MG63 (cell line): ENCODE results near the gene CHMP2A. TPM values are rescaled to one million over a fixed set of nuclear protein-coding genes. Genes with fewer than 3 reads are reported as not detected.
A peak's percentile ranks its signal among the peaks of the same experiment; 100 is the strongest.

Experiments used
- DNase-seq: peaks from one replicate; pipeline ENCODE4 v3.0.0-alpha.2; 2020
- H3K27me3 ChIP-seq: fragments of 250-450 bp; sonication (Bioruptor Pico); 2 replicates; pipeline ENCODE4 v1.5.1; 2020; ENCODE audit warnings: mild to moderate bottlenecking, moderate library complexity
- H3K36me3 ChIP-seq: fragments of 250-450 bp; sonication (Bioruptor Pico); 2 replicates; pipeline ENCODE4 v1.5.1; 2020; ENCODE audit warnings: mild to moderate bottlenecking, moderate library complexity
- H3K4me3 ChIP-seq: fragments of 250-450 bp; sonication (Bioruptor Pico); 2 replicates; pipeline ENCODE4 v1.5.1; 2020; ENCODE audit warnings: mild to moderate bottlenecking, moderate library complexity
- H3K9me3 ChIP-seq: fragments of 250-450 bp; sonication (Bioruptor Pico); 2 replicates; pipeline ENCODE4 v1.5.1; 2020; ENCODE audit warnings: mild to moderate bottlenecking, moderate library complexity
- total RNA-seq: library from RNA; depleted of rRNA; stranded (reverse); fragments of >200 nt; shearing (Covaris generic); gene quantifications from 2 replicates; pipeline ENCODE4 v1.2.3, GENCODE V29; 2014; ENCODE audit warnings: low replicate concordance

CHMP2A gene
- total RNA-seq, 1 experiment from 2014 or later: 50.3 TPM

GRCh38 chr19:58529405-58529804, 25.5 kb downstream of the CHMP2A start:
- H3K9me3 ChIP-seq: no peaks in the 10 kb centered on the region
- no peak overlapping the region for H3K4me3 ChIP-seq
- DNase-seq: no peak
- H3K27me3 ChIP-seq: peaks cover 33% of the 10 kb centered on the region
- no peaks in the 10 kb centered on the region for H3K36me3 ChIP-seq

DNA sequence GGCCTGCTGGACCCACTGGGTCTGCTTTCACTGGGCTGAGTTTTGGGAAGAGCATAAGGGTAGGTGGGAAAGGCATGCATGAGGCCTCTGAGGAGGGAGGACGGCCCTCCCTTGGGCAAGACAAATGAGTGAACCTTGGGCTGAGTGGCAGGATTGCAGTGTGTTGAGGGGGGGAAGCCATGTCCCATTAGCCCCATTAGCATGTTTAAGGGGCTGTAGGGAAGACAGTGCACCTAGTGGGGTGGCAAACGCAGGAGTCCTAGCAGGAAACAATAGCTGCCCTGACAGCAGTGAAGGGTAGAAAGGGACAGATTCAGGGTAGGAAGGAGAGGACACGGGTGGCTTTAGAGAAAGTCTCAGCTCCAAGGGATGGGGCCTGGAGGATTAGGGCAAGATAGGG, 32.2 kb downstream of the CHMP2A start:
- no peak for DNase-seq
- no peaks in the 10 kb centered on the region for H3K9me3 ChIP-seq

DNA sequence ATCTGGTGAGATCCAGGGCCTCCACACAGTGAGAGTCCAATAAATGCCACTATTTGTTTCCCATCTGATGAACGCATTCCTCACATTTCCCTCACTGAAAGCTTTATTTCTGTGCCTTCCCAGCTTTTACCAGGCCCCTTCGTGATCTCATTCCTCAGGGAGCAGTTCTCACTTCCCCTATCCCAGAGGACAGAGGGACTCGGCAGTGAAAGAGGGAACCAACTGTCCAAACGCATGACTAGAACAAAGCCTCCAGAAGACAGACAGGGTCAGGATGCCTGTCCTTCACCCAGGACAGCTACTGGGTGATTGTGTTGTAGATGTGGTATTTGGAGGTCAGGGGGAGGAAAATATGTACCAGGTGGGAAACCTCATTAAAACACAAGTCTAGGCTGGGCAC, 33.3 kb downstream of the CHMP2A start:
- no peak for DNase-seq
- Histone ChIP-seq H3K27me3 (no peaks in the 10 kb centered on the region), H3K9me3 (no peaks in the 10 kb centered on the region)

More for the DNA sequence above, 32.2 kb downstream of the CHMP2A start:
- no peak overlapping the region for H3K4me3 ChIP-seq
- H3K27me3 ChIP-seq: no peaks in the 10 kb centered on the region
- no peaks in the 10 kb centered on the region for H3K36me3 ChIP-seq

DNA sequence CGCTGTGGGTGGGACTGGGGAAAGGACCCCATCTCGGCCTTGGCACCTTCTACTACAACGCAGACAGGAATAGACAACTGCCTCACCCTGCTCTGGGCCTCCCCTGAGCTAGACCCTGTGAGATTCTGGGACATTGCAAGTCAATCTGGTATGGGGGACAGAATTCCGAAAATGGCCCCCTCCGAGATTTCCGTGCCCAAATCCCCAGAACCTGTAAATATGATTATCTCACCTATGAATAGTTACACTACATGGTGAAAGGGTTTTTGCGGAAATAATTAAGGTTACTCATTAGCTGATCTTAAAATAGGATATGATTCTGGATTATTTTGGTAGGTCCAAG, 34.7 kb downstream of the CHMP2A start:
- Histone ChIP-seq H3K9me3 (no peaks in the 10 kb centered on the region), H3K36me3 (peaks cover 17% of the 10 kb centered on the region), H3K4me3 (peak overlapping the region; percentile 71), H3K27me3 (no peaks in the 10 kb centered on the region)
- DNase-seq: no peak

More for the DNA sequence above, 33.3 kb downstream of the CHMP2A start:
- Histone ChIP-seq H3K4me3 (no peak overlapping the region), H3K36me3 (peaks cover 7% of the 10 kb centered on the region)

DNA sequence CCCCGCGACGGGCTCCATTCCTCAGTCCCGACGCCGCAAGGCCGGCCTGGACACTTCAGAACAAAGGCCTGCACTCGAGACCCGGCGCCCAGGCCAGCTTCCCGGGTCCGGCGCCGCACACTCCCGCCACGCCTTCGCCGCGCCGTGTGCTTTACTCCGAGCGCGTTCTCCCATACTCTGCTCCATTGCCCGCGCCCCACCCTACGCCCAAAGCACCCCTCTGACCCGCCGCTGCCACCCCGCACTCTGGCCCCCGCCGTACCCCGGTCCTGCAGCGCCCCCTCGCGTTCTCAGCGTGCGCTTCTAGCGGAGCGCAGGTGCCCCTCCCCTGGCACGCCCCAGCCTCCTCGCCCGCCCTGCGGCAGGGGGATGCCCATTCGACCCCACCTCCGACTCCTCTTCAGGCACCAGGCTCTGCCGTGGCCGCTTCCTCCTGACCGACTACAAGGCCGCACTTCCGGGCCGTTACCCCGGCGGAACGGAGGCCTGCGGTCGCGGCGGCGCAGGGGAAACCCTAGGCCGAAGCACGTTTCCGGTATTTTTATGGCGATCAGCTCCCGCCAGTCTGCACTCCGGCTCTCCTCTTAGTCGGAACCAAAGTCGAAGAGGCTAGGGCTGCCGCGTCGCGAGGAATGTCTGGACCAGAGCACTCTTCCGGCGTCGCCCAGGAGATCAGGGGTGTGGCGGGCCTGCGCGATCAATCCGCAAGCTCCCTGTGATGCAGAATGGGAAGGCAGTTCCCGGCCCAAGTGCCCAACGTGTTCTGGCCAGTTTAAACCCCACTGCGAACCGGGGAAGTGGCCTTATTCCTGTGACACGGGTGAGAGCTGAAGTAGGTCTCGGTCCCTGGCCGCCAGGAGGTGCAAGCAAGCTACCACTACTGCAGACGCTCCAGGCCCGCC, 35.3 kb downstream of the CHMP2A start, which contains the start of gene ZBTB45:
ZBTB45 (minus strand) TSS at position 456 of the 902 bp plus-strand sequence. CDS start 2,137 bp downstream, outside the sequence.
- Histone ChIP-seq H3K36me3 (peaks cover 17% of the 10 kb centered on the region), H3K4me3 (peak within 1 kb of the TSS; percentile 71), H3K27me3 (no peaks in the 10 kb centered on the region), H3K9me3 (no peaks in the 10 kb centered on the region)
- DNase-seq: peak; percentile 97

DNA sequence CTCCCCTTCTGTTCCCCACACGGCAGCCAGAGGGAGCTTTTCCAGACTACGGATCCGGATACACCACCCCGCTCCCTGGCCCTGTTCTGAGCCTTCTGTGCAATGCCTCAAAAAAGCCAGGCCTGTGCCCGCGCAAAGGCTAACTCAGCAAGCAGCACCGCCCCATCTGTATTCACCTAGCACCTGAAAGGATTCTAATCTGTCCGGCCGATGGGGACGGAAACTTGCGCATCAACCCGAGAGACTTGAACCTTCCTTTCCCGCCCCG, 35.9 kb downstream of the CHMP2A start:
- Histone ChIP-seq H3K36me3 (peaks cover 17% of the 10 kb centered on the region), H3K27me3 (no peaks in the 10 kb centered on the region), H3K4me3 (peak overlapping the region; percentile 71), H3K9me3 (no peaks in the 10 kb centered on the region)
- peak; percentile 80 for DNase-seq

DNA sequence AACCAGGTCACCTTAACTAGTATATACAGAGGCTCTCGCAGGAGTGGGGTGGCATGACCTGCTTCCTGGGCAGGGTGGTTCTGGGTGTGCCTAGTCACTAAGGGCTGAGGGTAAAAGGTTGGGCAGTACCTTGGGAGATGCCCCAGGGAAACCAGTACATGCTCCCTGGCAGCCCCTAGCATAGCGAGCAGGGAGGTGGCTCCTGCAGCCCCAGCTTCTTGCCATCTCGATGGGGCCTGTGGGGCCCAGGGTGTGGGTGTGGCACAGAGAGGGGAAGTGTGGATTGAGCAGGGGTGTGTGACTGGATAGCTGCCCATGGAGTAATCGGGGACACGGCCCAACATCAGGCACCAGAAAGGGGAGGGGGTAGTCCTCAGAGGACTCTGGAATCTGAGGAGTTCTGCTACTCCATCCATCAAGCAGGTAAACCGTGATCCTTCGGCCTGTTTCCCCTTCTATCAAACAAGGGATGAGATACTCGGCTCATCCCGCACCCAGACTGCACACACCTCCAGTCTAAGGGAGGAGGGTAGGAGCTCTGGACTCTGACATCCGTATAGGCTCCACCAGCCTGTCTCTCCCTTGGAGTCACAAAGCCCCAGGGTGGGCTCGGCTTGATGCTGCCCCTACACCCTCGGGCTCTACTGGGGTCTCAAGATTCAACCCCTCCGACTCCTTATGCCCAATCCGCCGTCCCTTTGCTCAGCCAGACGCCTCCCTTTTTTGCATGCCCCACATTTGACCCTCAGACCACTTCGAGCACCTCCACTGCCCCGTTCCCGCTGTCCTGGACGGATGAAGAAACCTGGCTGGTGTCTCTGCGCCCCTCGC, 36.4 kb downstream of the CHMP2A start:
- H3K4me3 ChIP-seq: peak overlapping the region; percentile 71
- peaks cover 17% of the 10 kb centered on the region for H3K36me3 ChIP-seq
- no peaks in the 10 kb centered on the region for H3K9me3 ChIP-seq
- H3K27me3 ChIP-seq: no peaks in the 10 kb centered on the region
- peak; percentile 21 for DNase-seq

DNA sequence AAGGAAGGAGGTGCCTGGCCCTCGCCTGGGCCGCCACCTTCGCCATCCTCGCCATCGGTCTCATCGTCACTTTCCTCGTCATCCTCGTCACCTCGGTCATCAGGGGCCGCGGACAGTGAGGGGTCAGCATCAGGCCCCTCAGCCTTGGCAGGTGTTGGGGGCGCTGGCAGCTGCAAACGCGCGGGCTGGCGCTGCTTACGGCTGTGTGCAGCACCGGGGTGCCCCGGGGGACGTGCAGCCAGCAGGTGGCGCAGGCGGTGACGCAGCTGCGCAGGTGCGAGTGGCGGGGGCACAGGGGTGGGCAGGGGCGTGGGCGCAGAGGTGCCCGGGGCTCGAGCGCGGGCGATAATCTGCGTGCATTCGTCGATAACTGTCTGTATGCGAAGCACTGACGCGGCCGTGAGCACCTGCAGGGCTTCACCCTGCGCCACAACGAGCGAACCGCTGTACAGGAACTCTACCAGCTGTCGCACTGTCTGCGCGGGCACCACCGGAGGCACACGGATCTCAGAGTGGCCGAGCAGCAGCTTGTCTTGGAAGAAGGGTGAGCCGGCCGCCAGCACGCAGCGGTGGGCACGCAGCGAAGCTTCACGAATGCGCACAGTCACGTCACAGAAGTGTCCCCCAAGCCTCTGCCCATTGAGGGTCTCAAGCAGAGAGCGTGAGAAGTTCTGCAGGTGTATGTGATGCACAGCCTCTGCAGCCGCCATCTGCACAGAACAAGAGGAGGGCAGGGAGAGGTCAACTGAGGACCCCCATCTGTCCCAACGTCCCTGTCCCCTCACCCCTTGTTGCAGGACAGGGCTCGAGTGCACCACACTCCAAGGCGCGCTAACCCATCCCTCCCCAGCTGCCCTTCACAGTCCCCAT, 37.7 kb downstream of the CHMP2A start:
- Histone ChIP-seq H3K9me3 (no peaks in the 10 kb centered on the region), H3K36me3 (peaks cover 19% of the 10 kb centered on the region), H3K27me3 (no peaks in the 10 kb centered on the region), H3K4me3 (no peak overlapping the region)
- DNase-seq: no peak

- H3K4me3 ChIP-seq: no peak overlapping the region
- H3K9me3 ChIP-seq: no peaks in the 10 kb centered on the region
- no peak for DNase-seq
- no peaks in the 10 kb centered on the region for H3K27me3 ChIP-seq
- H3K36me3 ChIP-seq: peaks cover 19% of the 10 kb centered on the region
Observed at GRCh38 chr19:58516246-58516836, 38.6 kb downstream of the CHMP2A start.

DNA sequence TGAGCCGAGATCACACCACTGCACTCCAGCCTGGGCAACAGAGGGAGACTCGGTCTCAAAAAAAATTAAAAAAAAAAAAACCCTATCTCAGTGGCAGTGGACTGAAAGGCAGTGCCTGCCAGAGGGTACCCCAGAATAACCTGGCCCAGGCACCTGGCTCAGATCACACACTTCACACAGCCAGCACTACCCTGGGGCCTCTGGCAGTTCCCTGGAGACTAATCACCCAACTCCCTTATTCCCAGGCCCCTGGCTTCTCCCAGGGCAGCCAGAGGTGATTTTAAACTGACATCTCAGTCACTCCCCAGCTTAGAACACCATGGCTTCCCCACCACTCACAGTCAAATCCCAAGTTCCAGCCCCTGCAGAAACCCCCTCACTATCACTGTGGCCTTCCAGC, 39.6 kb downstream of the CHMP2A start:
- no peaks in the 10 kb centered on the region for H3K27me3 ChIP-seq
- DNase-seq: no peak

GRCh38 chr19:58514564-58515022, 40.3 kb downstream of the CHMP2A start:
- DNase-seq: no peak
- Histone ChIP-seq H3K9me3 (no peaks in the 10 kb centered on the region), H3K36me3 (peaks cover 22% of the 10 kb centered on the region), H3K27me3 (no peaks in the 10 kb centered on the region), H3K4me3 (no peak overlapping the region)

More for the DNA sequence above, 39.6 kb downstream of the CHMP2A start:
- H3K9me3 ChIP-seq: no peaks in the 10 kb centered on the region
- H3K4me3 ChIP-seq: no peak overlapping the region
- H3K36me3 ChIP-seq: peaks cover 19% of the 10 kb centered on the region

- H3K4me3 ChIP-seq: no peak overlapping the region
- H3K27me3 ChIP-seq: no peaks in the 10 kb centered on the region
- no peaks in the 10 kb centered on the region for H3K9me3 ChIP-seq
- H3K36me3 ChIP-seq: peaks cover 23% of the 10 kb centered on the region
- DNase-seq: no peak
Observed at GRCh38 chr19:58513694-58514563, 41.0 kb downstream of the CHMP2A start.

- Histone ChIP-seq H3K9me3 (no peaks in the 10 kb centered on the region), H3K4me3 (no peak overlapping the region), H3K36me3 (peaks cover 23% of the 10 kb centered on the region), H3K27me3 (no peaks in the 10 kb centered on the region)
- DNase-seq: no peak
Observed at GRCh38 chr19:58513213-58513693, 41.7 kb downstream of the CHMP2A start.

DNA sequence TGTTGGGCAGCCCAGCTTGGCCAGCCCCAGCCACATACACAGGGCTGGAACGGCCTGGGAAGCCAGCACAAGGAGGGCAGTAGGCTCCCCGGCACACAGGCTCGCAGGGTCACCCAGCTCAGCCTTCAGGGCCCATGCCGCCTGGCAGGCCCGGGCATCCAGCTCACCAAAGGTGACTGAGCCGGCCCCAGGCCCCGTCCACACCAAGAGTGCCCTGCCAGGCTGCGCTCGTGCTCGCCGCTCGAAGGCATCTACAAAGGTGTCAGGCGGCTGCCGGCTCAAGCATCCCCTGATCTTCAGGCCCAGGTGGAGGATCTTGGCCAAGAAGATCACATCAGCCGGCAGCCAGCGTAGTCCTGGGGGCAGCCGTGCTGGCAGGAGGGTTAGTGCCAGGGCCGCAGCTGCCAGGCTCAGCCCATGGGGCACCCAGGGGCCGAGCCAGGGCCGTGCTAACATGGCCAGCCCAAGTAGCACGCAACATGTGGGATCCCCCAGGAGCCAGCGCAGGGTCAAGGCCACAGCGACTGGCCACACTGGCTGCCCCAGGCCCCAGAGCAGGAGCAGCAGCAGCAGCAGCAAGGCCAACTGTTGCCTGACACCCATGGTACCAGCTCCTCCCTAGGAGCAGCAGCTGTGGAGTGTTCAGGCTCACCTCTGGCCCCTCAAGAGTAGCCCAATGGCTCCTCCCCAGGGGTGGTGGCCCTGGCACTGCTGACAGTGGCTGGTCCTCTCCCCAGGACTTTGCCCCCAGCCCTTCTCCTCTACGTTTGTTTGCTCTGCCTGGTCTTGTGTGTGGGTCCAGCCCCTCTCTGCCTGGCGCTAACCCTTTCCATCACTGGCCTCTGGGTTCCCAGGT, 43.3 kb downstream of the CHMP2A start, which contains the start of gene SLC27A5:
SLC27A5 (minus strand) TSS at position 640 of the 856 bp plus-strand sequence; CDS start at position 603, 37 bp downstream.
- Histone ChIP-seq H3K27me3 (no peaks in the 10 kb centered on the region), H3K36me3 (peaks cover 15% of the 10 kb centered on the region), H3K9me3 (no peaks in the 10 kb centered on the region), H3K4me3 (no peak within 1 kb of the TSS)
- no peak for DNase-seq
